Stimulated activated CD4-positive, alpha-beta T cell treated with anti-CD3 and anti-CD28 coated beads, TNF-alpha, amount 100 ng/mL, for 1 hour (primary cell): Measurements from ENCODE around the gene FGD5.
"Not testable (repeated sequence)": the region's sequence is repeated elsewhere in the genome, so short reads cannot be mapped to it uniquely, and the experiment has no call there.

ENCODE experiments used
- DNase-seq, 3 donors: peaks; one replicate each; pipeline ENCODE4 v3.0.0-alpha.2; 2020; ENCODE audit warnings: low read depth in 3 of 3, low spot score in 1 of 3

The FGD5 gene

GRCh38 chr3:14804835-14805780, 13.7 kb upstream of the FGD5 start:
- no peak for DNase-seq

- no peak for DNase-seq
Observed at GRCh38 chr3:14805961-14806537, 12.7 kb upstream of the FGD5 start.

- no peak for DNase-seq
Observed at GRCh38 chr3:14806641-14807263, 12.0 kb upstream of the FGD5 start.

GRCh38 chr3:14808025-14808424, 10.7 kb upstream of the FGD5 start:
- DNase-seq = no peak

DNA sequence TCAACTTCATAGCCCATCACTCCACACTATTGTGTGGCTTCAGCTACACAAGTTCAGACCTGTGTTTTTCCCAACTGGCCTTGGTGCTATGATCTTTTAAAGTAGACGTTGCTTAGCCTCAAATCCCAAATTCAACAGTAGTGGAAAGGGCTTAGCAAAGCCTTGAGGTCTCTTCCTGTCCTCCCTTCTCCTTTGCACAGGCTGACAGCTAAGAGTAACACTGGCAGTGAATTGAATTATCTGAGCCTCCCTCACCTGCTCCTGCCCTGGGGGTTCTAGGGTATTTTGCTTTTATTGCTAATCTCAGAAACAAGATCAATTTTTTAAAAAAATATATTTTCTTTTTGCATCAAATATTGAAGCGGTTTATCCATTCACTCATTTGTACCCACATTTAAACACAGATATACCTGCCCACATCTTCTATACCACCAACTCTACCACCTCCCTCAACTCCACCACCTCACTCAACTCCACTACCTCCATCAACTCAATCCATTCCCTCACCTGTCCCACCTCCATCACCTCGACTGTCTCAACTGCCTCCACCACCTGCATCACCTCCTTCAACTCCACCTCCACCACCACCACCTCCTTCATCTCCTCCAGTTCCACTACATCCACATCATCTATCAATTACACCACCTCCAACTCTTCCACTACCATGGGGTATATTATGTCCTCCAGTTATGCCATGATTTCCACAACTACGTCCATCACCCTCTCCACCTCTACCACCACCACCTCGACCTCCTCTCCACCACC, 10.1 kb upstream of the FGD5 start:
- DNase-seq = no peak

DNA sequence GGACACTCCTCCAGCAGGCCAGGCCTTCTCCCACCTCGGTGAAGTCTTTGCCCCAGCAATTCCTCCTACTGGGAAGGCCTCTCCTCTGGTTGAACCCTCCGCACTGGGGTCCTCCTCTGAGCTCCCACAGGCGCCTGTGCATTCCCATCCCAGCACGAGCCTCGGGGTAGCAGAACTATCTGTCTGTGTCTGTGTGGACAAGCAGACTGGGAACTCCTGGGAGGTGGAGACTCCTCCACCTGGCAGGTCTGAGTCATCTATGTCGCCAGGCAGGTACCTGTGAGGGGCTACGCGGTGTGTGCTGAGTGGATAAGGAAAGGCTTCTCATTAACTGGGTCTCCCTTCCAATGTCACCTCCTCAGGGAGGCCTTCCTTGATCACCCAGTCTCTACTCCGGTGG, 9.2 kb upstream of the FGD5 start:
- DNase-seq = not testable (repeated sequence)

- DNase-seq = no peak
Observed at GRCh38 chr3:14810070-14810791, 8.5 kb upstream of the FGD5 start.

- DNase-seq = no peak
Observed at GRCh38 chr3:14810801-14811661, 7.7 kb upstream of the FGD5 start.

DNA sequence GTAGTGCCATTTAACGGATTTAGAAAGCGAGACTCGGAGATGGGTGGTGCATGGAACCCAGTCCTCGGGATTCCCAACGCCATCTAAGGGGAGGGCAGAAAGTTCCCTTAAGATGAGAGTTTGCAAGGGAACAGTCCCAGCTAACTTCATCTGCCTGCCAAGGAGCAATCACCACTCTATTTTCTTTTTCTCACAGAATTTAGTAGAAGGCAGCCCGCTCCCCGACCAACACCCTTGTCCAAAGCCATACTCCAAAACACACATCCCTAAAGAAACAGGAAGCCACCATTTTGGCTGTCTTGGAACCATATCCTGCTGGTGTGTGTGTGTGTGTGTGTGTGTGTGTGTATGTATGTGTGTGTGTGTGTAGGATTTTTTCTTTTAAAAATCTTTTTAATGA, 7.1 kb upstream of the FGD5 start:
- no peak for DNase-seq

DNA sequence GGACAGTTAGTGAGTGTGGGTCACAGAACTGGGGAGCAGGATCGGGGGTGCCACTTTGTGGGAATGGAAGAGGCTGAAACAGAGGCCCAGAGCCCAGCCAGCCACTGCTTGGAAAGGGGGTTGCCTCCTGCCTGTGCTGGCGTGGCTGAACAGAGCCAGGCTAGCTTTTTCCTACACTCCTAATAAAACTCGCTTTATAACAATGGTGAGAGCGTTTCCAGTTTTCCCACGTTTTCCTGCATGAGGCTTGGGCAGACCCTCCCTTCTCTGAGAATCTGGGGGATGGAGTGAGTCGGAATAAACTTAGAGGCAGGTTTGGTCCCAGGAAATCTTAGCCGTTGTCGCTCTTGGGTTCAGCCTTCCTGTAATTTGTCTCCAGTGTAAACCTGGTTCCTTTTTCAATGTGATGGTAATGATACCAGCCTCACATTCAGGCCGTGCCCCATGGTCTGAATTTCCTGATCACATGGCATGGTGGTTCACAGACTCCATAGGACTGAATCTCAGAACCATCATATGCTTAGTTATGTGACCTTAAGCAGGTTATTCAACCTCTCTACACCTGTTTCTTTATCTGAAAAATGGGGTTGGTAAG, 6.5 kb upstream of the FGD5 start:
- no peak for DNase-seq

GRCh38 chr3:14814411-14814871, 4.3 kb upstream of the FGD5 start:
- no peak for DNase-seq

GRCh38 chr3:14816359-14816758, 2.4 kb upstream of the FGD5 start:
- DNase-seq = no peak

- DNase-seq = no peak
Observed at GRCh38 chr3:14819671-14820070, 909 bp downstream of the FGD5 start.

DNA sequence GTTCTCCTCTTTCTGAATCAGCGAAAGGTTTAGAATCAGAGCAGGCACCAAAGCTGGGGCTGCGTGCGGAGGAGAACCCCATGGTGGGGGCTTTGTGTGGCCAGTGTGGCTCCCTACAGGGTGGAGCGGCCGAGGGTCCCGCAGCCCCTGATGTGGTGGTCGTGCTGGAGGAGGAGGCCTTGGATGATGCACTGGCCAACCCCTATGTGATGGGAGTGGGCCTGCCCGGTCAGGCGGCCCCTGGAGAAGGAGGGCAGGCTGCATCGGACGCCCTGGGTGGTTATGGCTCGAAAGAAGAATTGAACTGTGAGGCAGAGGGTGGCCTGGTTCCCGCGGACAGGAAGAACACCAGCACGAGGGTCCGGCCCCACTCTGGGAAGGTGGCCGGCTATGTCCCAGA, 1.4 kb downstream of the FGD5 start:
- no peak for DNase-seq

DNA sequence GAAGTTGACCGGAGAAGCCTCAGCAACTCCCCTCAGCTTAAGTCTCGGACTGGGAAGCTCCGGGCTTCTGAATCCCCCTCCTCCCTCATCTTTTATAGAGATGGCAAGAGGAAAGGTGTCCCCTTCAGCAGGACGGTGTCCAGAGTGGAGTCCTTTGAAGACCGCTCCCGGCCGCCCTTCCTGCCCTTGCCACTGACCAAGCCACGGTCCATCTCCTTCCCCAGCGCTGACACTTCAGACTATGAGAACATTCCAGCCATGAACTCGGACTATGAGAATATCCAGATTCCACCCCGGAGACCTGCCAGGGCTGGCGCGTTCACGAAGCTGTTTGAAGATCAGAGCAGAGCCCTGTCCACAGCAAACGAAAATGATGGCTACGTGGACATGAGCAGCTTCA, 2.4 kb downstream of the FGD5 start:
- DNase-seq = no peak

GRCh38 chr3:14822134-14822533, 3.4 kb downstream of the FGD5 start:
- DNase-seq = no peak

DNA sequence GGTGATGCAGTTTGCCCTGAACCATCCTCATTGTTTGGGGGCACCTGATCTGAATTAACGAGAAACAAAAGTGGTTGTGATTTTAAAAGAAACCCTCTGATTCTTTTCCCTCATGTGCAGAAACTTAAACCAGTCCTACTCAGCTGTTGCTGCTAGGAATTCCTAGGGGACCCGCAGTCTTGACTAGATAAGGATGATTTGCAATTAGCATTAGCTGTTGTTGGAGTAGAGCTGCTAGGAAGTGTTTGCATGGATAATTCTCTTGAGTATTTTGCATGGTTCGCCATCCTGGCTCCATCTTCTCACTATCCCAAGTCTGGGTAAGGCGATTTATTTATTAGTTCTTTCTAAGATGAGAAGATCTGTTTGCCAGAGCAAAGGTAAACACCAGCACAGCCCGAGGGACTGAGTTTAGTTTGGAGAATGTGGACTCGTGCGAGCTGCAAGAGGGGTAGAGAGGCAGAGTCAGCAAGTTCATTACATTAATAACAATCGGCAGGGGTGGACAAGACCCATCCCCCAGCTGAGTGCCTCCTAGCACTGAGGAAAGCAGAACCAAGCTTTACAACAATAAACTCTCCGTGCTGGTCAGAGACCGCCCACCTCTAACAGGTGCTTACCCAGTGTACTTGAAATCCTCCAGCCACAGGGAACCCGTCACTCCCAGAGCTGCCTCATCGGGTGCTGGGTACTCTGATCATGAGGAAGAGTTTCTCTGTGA, 4.1 kb downstream of the FGD5 start:
- no peak for DNase-seq

DNA sequence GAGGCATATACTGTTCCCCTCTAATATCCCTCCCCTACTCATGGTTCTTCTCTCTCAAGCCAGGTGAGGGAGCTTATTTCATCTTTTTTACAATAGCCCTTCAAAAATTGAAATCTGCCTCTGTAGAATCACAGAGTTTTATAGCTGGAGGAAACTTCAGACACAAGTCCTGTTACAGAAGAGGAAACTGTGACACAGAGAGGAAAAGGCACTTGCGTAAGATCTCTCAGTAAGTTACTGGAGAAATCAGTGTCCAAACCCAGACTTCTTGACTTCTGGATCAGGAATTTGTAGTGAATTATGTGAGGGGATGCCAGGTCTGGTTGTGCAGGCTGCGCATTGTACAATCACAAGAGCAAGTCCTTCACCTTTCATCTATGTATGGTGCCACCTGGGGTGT, 4.6 kb downstream of the FGD5 start:
- DNase-seq = no peak
